Mucosa of rectum (tissue), 2 donors: ENCODE results near the gene CLIP2.
"Not testable (repeated sequence)": the region's sequence is repeated elsewhere in the genome, so short reads cannot be mapped to it uniquely, and the experiment has no call there.

ENCODE experiments used
- H3K27ac ChIP-seq, 2 donors: one replicate each; pipeline ENCODE4 v1.7.0; 2013; ENCODE audit warnings: inconsistent platforms in 2 of 2, low read depth in 2 of 2, low read length in 2 of 2
- H3K27me3 ChIP-seq, 2 donors: one replicate each; pipeline ENCODE4 v1.7.0; 2013; ENCODE audit warnings: low read length in 2 of 2; ENCODE audit not compliant: control insufficient read depth in 2 of 2, insufficient read depth in 2 of 2
- H3K36me3 ChIP-seq, 2 donors: one replicate each; pipeline ENCODE4 v1.7.0; 2013; ENCODE audit warnings: low read length in 2 of 2; ENCODE audit not compliant: control insufficient read depth in 2 of 2, insufficient read depth in 2 of 2
- H3K4me1 ChIP-seq, 2 donors: one replicate each; pipeline ENCODE4 v1.7.0; 2013; ENCODE audit warnings: low read length in 2 of 2, mild to moderate bottlenecking in 1 of 2; ENCODE audit not compliant: control insufficient read depth in 2 of 2, insufficient read depth in 2 of 2
- H3K4me3 ChIP-seq, 2 donors: one replicate each; pipeline ENCODE4 v1.7.0; 2013; ENCODE audit warnings: low read length in 2 of 2
- H3K9ac ChIP-seq, 2 donors: one replicate each; pipeline ENCODE4 v1.7.0; 2013; ENCODE audit warnings: low read length in 2 of 2, low read depth in 1 of 2, mild to moderate bottlenecking in 1 of 2
- H3K9me3 ChIP-seq, 2 donors: one replicate each; pipeline ENCODE4 v1.7.0; 2013; ENCODE audit warnings: low read length in 2 of 2; ENCODE audit not compliant: control insufficient read depth in 2 of 2
- donor health status: healthy.
- donor health status: Normal muscosa, but diverticular disease.

The CLIP2 gene

DNA sequence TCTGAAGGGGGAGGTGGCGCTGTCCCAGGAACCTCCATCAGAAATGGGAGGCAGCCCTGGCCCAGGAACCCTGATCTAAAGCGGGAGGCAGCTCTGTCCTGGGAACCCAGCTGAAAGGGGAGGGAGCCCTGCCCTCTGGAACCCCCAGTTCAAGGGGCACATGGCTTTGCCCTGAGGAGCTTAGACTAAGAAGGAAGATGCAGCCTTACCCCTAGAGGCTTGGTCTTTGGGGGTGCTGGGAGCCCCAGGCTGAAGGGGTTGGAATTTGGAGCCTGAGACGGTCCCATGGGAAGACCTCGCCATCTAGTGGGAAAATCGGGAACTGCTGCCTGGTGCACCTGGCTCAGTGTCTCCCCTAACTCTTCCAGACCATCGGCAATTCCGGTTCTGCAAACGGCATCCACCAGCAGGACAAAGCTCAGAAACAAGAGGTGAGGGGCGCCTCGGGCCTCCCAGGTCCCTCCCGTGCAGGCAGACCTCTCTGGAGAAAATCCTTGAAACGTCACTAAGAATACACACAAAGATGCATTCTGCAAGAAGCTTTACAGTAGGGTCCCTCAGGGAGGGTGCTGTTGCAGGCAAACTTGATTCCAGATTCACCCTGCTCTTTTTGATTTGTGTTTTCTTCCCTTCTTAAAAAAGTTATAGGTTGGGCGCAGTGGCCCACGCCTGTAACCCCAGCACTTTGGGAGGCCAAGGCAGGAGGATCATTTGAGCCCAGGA, 112.1 kb downstream of the CLIP2 start:
- no peak overlapping the region for H3K4me3 ChIP-seq
- H3K36me3 ChIP-seq = peaks cover 34 to 37% of the 10 kb centered on the region in 2 donors
- H3K4me1 ChIP-seq = no peaks in the 10 kb centered on the region
- H3K27me3 ChIP-seq = no peaks in the 10 kb centered on the region
- H3K9me3 ChIP-seq = no peaks in the 10 kb centered on the region
- H3K9ac ChIP-seq = no peak overlapping the region
- H3K27ac ChIP-seq = no peak overlapping the region

DNA sequence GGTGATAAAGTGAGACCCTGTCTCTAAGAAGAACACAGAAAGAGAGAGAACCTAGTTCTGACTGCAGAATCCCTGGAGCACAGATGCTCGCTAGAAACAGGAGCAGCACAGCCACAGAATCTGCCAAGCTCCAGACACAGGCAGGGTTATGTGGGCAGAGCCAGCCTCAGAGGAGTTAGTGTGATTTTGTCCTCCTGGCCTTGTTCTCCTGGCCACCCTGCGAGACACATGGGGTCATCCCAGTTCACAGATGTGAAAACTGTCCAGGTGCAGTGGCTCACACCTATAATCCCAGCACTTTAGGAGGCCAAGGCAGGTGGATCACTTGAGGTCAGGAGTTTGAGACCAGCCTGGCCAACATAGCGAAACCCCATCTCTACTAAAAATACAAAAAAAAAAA, 113.5 kb downstream of the CLIP2 start:
- H3K27ac ChIP-seq, H3K4me1 ChIP-seq, H3K9ac ChIP-seq, H3K9me3 ChIP-seq, H3K27me3 ChIP-seq, H3K4me3 ChIP-seq: not testable (repeated sequence)
- H3K36me3 ChIP-seq = peaks cover 25 to 28% of the 10 kb centered on the region in 2 donors

DNA sequence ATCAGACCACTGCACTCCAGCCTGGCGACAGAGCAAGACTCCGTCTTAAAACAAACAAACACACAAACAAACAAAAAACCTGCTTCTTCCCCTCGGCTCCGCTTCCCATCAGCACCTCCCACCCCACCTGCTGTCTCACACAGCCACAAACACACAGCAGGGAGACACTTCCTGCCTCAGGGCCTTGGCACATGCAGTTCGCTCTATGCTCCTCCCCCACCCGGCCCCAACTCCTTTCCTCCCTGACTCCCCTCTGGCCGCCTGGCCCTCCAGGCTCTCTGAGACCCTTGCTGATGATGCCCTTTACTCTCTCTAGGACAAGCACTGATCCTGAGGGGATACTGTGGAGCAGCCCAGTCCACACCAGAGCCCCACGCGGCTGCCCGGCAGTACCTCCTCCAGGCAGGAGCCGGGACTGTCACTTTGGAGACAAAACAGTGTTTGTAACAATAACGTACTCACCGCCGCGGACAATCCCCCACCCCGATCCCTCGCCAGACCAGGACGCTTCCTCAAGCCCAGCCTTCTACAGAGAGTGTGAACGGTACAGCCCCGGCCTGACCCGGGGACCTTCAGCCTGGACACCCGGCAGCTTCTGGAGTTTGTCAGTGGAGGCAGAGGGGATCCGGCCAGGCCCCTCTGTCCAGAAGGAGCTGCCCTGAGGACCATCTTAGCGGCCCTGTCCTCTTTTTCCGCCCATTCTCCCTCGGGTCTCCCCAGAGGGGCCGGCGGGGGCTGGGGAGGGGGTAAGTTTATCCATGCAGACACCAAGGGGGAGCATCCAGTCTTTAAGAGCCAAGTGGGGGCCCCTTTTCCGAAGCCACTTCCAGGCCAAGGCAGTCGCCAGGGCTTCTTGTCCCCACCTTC, 114.5 kb downstream of the CLIP2 start:
- Histone ChIP-seq H3K27ac (no peak overlapping the region), H3K27me3 (no peaks in the 10 kb centered on the region), H3K9me3 (no peaks in the 10 kb centered on the region), H3K36me3 (peaks cover 22 to 28% of the 10 kb centered on the region in 2 donors), H3K9ac (no peak overlapping the region), H3K4me1 (no peaks in the 10 kb centered on the region), H3K4me3 (no peak overlapping the region)

DNA sequence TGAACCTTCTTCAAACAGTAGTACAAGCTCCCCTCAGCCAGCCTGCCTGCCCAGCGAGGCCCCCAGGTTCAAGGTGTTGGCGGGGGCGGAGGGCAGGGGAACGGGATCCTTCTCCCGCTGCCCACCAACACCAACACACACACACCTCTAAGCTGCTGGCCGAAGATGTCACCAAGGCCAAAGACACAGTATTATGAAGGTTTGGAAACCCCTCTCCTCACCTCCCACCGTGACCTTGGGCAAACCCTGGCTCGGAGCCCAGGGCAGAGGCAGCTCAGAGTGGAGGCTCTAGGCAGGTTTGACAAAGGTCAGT, 115.1 kb downstream of the CLIP2 start:
- no peak overlapping the region for H3K9ac ChIP-seq
- H3K4me1 ChIP-seq = no peaks in the 10 kb centered on the region
- peaks cover 20 to 28% of the 10 kb centered on the region in 2 donors for H3K36me3 ChIP-seq
- no peak overlapping the region for H3K27ac ChIP-seq
- H3K9me3 ChIP-seq = no peaks in the 10 kb centered on the region
- H3K4me3 ChIP-seq = no peak overlapping the region
- no peaks in the 10 kb centered on the region for H3K27me3 ChIP-seq

DNA sequence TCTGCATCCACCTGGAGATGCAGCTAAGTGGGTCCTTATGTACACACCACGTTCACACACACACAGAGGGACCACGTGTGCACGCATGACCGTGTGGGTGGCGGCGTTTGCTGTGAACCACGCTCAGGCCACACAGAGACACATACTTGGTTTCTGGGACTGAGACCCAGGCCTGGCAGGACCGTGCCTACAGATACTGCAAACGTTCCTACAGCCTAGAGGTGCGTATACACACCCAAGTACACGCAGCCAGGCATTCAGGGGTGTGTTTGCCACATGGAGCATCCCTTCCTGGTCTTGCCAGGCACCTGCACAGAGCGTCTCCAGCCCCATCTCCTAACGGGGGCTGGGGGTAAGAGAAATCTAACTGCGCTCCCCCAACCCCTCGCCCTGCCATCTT, 115.5 kb downstream of the CLIP2 start:
- H3K36me3 ChIP-seq = peaks cover 20 to 28% of the 10 kb centered on the region in 2 donors

DNA sequence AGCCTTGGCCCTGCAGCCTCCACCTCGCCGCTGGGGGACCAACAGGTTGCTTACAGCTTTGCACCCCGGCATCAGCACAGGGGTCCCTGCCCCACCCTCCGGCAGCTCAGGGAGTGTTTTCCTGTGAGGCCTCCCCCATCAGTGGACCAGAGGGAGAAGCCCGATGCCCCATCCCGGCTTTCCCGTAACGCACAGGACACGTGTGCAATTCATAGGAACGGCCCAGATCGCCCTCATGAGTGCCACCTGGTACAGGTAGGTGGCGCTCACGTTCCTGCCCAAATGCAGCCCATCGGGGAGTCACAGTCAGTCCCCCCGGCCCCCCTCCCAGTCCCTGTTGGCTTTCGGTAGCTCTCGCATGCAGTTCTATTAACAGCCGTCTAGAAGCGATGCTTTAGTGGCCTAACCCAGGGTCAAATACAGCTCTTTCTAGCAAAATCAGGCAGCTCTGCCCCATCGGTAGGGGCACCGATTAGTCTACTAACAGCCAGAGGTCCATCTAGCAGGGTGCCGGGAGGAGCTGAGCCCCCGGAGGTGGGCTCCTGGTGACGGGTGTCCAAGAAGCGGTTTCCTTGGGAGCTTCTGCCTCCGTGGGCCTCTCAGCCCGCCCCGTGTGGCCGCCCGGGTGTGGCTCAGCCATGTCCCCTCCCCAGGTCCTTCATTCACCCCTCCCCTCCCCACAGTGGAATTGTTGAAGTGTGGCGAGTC, 116.1 kb downstream of the CLIP2 start:
- Histone ChIP-seq H3K9me3 (no peaks in the 10 kb centered on the region), H3K27me3 (no peaks in the 10 kb centered on the region), H3K27ac (no peak overlapping the region), H3K36me3 (peaks cover 19 to 25% of the 10 kb centered on the region in 2 donors), H3K4me1 (no peaks in the 10 kb centered on the region), H3K4me3 (no peak overlapping the region), H3K9ac (no peak overlapping the region)

More for the DNA sequence above, 115.5 kb downstream of the CLIP2 start:
- no peak overlapping the region for H3K4me3 ChIP-seq
- no peaks in the 10 kb centered on the region for H3K9me3 ChIP-seq
- H3K9ac ChIP-seq = no peak overlapping the region
- H3K4me1 ChIP-seq = no peaks in the 10 kb centered on the region
- H3K27ac ChIP-seq = no peak overlapping the region
- no peaks in the 10 kb centered on the region for H3K27me3 ChIP-seq

DNA sequence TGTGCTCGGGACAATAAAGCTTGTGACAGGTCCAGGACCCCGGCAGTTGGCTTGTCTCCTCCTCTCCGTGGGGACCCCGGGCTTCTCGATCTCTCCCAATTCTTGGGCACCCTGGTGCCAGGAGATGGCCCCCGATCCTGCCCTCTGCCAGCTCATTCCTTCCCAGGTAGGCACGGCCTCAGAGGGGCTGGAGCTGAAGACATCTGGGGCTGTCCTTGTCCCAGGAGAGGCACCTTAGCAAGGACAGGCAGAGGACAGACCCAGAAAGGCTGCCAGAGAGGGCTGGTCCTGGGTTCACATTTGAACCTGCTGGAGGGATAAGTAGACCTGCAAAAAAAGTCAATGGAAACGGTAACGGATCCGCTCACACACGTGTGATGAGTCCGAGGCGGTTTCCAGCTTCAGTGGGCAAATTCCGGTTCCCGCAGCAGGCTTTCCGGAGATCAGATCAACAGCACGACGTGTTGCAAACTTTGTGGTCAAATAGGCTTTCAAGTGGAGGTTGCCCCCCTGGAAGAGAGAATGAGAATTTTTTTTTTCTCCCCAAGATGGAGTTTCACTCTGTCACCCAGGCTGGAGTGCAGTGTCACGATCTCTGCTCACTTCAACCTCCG, 116.8 kb downstream of the CLIP2 start:
- Histone ChIP-seq H3K27ac (no peak overlapping the region), H3K4me1 (no peaks in the 10 kb centered on the region), H3K27me3 (no peaks in the 10 kb centered on the region), H3K9me3 (no peaks in the 10 kb centered on the region), H3K9ac (no peak overlapping the region), H3K4me3 (no peak overlapping the region), H3K36me3 (peaks cover 16 to 20% of the 10 kb centered on the region in 2 donors)

DNA sequence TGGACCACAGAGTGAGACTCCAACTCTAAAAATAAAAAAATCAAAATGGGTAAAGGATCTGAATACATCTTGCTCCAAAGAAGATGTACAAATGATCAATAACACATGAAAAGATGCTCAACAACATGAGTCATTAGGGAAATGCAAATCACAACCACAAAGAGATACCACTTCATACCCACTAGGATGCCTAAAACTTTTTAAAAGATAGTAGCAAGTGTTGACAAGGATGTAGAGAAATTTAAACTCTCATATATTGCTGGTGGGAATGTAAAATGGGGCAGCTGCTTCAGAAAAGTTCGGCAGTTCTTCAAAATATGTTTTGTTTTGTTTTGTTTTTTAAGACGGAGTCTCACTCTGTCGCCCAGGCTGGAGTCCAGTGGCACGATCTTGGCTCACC, 118.8 kb downstream of the CLIP2 start:
- Histone ChIP-seq H3K27ac (no peak overlapping the region), H3K36me3 (peaks cover 9 to 15% of the 10 kb centered on the region in 2 donors), H3K27me3 (no peaks in the 10 kb centered on the region), H3K9ac (no peak overlapping the region), H3K4me1 (no peaks in the 10 kb centered on the region), H3K9me3 (no peaks in the 10 kb centered on the region), H3K4me3 (no peak overlapping the region)

DNA sequence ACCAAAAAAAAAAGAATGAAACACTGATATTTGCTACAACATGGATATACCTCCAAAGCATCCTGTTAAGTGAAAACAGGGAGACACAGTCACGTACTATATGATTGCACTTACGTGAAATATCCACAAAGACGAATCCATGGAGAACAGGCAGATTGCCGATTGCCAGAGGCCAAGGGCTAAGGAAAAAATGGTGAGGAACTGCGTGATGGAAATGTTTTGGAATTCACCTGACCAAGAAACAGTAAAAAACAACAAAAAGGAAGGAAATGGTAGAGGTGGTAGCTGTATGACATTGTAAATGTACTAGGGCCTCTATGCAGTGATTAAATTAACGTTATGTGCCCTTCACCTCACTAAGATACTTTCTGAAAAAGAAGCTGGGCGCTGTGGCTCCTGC, 120.4 kb downstream of the CLIP2 start:
- Histone ChIP-seq H3K27me3 (no peaks in the 10 kb centered on the region), H3K9ac (no peak overlapping the region), H3K9me3 (no peaks in the 10 kb centered on the region), H3K4me1 (no peaks in the 10 kb centered on the region), H3K4me3 (no peak overlapping the region), H3K27ac (no peak overlapping the region), H3K36me3 (peaks cover 3 to 4% of the 10 kb centered on the region in 2 donors)

DNA sequence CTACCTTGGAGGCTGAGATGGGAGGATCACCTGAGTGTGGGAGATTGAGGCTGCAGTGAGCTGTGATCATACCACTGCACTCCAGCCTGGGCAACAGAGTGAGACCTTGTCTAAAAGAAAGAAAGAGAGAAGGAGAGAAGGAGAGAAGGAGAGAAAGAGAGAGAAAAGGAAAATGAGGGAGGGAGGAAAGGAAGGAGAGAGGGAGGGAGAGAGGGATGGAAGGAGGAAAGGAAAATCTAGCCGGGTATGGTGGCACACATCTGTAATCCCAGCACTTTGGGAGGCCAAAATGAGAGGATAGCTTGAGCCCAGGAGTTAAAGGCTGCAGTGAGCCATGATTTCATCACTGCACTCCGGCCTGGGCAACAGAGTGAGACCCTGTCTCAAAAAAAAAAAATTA, 121.6 kb downstream of the CLIP2 start:
- Histone ChIP-seq H3K27me3 (no peaks in the 10 kb centered on the region), H3K27ac (no peak overlapping the region), H3K9ac (no peak overlapping the region), H3K36me3 (no peaks in the 10 kb centered on the region), H3K9me3 (no peaks in the 10 kb centered on the region), H3K4me1 (no peaks in the 10 kb centered on the region), H3K4me3 (no peak overlapping the region)
